T1000 (cell line): ENCODE measurements around the gene CDK11B.
"Not testable (repeated sequence)": the region's sequence is repeated elsewhere in the genome, so short reads cannot be mapped to it uniquely, and the experiment has no call there.

Experiments
- DNase-seq: peaks from one replicate; lab custom pipeline; 2025; ENCODE audit warnings: mixed read lengths; lab: John Stamatoyannopoulos, UW

CDK11B gene

GRCh38 chr1:1599030-1599934 is 59.5 kb downstream of the CDK11B start:
- DNase-seq, result peak; percentile 24

- no peak for DNase-seq
Observed at GRCh38 chr1:1598720-1599029, 60.1 kb downstream of the CDK11B start.

GRCh38 chr1:1598051-1598719 is 60.6 kb downstream of the CDK11B start:
- no peak for DNase-seq

GRCh38 chr1:1597275-1597930 is 61.4 kb downstream of the CDK11B start:
- DNase-seq, result no peak

GRCh38 chr1:1596493-1597274 is 62.1 kb downstream of the CDK11B start:
- no peak for DNase-seq

- DNase-seq, result not testable (repeated sequence)
Observed at GRCh38 chr1:1595341-1595740, 63.5 kb downstream of the CDK11B start.

DNA sequence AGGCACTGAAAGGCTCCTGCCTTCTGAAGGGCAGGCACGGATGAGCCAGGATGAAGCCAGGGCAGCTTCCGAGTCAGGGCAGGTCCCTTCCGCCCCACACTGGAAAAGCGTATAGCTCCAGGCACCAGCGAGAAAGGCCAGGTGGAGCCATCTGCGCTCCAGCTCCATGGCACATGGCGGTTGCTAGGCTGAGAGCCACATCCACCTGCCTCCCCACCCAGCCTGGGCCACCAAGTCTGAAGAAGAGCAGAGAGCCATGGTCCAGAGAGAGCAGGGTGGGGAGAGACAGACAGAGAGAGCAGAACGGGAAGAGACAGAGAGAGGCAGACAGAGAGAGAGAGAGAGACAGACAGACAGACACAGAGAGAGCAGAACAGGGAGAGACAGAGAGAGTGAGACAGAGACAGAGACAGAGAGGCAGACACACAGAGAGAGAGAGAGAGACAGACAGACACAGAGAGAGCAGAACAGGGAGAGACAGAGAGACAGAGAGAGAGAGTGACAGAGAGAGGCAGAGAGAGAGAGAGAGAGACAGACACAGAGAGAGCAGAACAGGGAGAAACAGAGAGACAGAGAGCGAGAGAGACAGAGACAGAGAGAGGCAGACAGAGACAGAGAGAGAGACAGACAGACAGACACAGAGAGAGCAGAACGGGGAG is 64.1 kb downstream of the CDK11B start:
- DNase-seq, result no peak

DNA sequence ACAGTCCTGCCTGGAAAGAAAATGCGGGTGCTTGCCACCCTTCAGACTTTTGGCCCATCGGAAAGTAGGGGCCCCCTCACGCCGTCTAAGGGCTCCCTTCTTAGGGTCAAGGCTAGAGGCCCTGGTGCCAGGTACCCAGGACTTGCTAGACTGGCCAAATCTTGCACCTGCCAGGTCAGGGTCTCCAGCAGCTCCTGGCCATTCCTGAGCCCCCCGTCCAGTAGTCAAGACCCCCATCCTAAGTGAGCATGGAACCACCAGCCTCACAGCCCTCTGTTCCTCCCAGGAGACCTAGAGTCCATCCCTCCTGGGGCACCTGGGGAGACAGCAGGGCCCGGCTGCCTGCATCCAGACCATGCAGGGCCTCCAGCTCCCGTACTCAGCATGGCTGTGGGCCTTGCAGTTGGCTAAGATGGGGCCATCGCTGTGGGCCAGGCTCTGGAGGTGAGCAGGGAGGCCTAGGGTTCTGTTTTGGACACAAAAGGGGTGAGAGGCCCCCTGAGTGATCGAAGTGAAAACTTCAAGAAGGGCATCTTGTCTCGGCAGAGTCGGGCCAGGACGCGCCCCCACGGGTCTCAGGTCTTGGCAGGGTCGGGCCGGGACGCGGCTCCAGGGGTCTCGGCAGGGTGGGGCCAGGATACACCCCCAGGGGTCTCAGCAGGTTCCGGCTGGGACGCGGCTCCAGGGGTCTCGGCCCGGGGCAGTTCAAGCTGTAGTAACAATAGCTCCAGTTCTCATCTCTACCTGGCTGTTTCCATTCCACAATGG is 64.8 kb downstream of the CDK11B start:
- no peak for DNase-seq

DNA sequence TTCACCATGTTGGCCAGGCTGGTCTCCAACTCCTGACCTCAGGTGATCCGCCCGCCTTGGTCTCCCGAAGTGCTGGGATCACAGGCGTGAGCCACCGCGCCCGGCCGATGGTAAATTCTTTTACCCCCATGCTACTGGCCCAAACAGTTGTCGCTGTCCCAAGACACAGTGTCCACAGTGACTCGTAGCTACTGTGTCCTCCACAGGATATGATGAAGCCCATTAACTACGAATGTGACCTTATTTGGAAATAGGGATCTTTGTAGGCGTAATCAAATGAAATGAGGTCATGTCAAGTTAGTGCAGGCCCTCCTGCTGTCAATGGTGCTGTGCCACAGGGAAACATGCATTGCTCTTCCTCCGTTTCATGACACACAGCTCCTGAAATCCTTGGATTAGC is 67.4 kb downstream of the CDK11B start:
- no peak for DNase-seq
